ENCODE measurements around the gene PLAAT2.
"Not testable (repeated sequence)": the region's sequence is repeated elsewhere in the genome, so short reads cannot be mapped to it uniquely, and the experiment has no call there.

Gene PLAAT2

DNA sequence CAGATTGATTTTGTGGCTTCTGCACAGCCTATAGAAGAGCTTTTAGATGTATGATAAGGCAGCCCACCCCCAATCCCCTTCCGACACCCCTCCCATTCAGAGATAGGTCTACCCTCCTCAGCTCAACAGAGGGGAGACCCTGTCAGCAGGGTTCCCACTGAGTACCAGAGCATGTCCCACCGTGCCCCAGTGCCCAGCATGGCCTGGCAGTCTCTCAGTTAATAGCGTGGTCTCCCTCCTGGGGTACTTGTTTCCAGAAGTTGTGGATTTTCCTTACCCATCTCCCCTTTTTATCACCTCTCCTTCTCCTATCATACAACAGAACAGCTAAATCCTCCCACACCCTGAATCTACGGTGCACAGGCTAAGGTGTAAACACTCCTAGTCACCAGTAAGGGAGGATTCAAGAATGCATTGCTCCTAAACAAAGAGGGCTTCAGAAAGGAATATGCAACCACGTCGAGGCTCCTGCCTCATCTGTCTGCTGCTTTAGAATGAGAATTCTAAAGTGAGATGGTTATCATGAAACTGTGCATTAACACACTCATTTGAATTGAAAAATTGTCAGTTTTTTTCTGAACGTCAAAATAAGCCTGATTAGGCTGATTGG is 6.7 kb downstream of the PLAAT2 start:
- TF ChIP-seq POLR2AphosphoS5 (IDR thresholded peaks at IDR 0.05; ENCODE audit: low read depth, low read length), result no peak
- no peak for TF ChIP-seq TAF1 (IDR thresholded peaks at IDR 0.05; ENCODE audit: borderline replicate concordance, low read depth, low read length)
- no peak for TF ChIP-seq POLR2A (IDR thresholded peaks at IDR 0.05; ENCODE audit: low read depth, low read length)
- FAIRE-seq (no peak), DNase-seq (ENCODE audit: insufficient read length) (no peak)

DNA sequence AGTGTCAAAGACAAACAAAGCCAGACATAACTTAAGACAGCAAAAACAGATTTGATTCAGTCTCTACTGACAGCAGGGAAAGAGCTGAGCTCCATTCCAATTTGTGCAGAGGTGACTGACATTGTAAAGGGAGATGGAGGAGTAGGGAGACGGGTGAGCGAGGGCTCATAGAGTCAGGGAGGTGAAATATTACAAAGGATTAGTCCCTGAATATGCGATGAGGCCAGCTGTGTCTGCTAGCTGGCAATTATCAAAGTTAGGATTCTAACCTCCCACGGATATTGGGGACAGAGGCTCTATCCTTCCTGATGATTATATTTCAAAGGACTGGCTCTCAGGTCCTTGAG is 8.3 kb downstream of the PLAAT2 start:
- DNase-seq (ENCODE audit: insufficient read length), result no peak
- TF ChIP-seq POLR2A (IDR thresholded peaks at IDR 0.05; ENCODE audit: low read depth, low read length), result no peak
- TF ChIP-seq POLR2AphosphoS5 (IDR thresholded peaks at IDR 0.05; ENCODE audit: low read depth, low read length), result no peak
- TF ChIP-seq TAF1 (IDR thresholded peaks at IDR 0.05; ENCODE audit: borderline replicate concordance, low read depth, low read length), result no peak
- FAIRE-seq, result no peak

DNA sequence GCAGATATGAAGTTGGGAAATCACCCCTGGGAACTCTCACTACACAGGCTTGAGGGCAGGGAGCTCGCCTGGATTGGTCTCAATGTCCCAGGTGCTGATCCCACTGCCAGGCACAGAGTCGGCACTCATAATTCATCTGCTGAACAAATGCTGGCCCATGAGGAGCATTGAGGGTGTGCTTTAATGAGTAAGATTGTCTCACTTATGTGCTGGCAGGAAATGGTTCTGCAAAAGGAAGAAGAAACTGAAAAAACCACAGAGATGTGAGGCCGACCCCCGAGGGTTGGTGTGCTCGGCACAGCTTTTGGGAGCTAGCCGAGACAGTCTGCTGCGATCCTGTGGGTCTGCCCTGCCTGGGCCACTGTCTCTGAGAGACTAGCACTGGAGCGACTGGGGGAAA is 9.4 kb downstream of the PLAAT2 start:
- peak; percentile 58 for DNase-seq (ENCODE audit: insufficient read length)
- TF ChIP-seq POLR2AphosphoS5 (IDR thresholded peaks at IDR 0.05; ENCODE audit: low read depth, low read length) (peak; percentile 28; the same call in 1 of the 2 replicates), POLR2A (IDR thresholded peaks at IDR 0.05; ENCODE audit: low read depth, low read length) (0 out of 2 replicates have a peak, but pooled peaks have one; percentile 70), TAF1 (IDR thresholded peaks at IDR 0.05; ENCODE audit: borderline replicate concordance, low read depth, low read length) (0 out of 2 replicates have a peak, but pooled peaks have one; percentile 33)
- FAIRE-seq, result peak; percentile 91

DNA sequence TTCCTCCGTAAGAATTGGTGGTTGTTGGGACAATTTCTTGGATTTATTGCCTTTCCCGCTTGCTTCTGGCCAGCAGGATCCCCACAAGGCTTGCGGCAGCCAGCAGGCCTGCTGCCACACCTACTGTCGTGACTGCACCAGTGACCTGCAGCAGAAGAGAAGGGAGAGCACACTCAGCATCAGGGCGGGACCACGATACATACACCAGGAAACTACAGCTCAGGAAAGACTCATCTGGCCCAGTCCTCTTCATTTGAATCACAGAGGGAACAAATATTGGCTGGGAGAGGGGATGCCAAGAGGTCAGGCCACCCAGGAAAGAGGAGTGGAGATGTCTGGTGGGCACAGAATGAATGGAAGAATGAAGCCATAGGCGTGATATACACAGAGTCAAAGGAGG is 10.3 kb downstream of the PLAAT2 start:
- DNase-seq (ENCODE audit: insufficient read length) (no peak), FAIRE-seq (peak; percentile 40)
- TF ChIP-seq POLR2AphosphoS5 (IDR thresholded peaks at IDR 0.05; ENCODE audit: low read depth, low read length), result no peak
- TF ChIP-seq TAF1 (IDR thresholded peaks at IDR 0.05; ENCODE audit: borderline replicate concordance, low read depth, low read length), result no peak
- no peak for TF ChIP-seq POLR2A (IDR thresholded peaks at IDR 0.05; ENCODE audit: low read depth, low read length)

DNA sequence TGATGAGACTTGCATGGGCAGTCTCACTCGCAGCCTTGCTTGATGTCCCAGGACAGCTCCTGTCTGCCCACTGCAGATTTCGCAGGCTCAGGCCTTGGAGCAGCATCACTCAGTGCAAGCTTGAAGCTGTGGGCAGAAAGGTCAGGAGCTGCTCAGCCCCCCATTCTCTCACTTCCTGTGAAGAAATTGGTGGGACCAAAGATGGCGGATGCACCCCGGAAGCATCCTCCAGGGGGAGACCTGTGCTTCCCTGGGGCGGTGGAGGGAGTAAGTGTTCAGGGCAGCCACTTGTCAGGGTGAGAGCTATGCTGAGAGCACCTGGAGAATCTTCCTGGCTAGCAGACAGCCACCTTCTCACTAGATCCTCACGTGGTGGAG is 11.3 kb downstream of the PLAAT2 start:
- TF ChIP-seq POLR2A (IDR thresholded peaks at IDR 0.05; ENCODE audit: low read depth, low read length) (no peak), POLR2AphosphoS5 (IDR thresholded peaks at IDR 0.05; ENCODE audit: low read depth, low read length) (no peak), TAF1 (IDR thresholded peaks at IDR 0.05; ENCODE audit: borderline replicate concordance, low read depth, low read length) (no peak)
- DNase-seq (ENCODE audit: insufficient read length) (no peak), FAIRE-seq (no peak)

DNA sequence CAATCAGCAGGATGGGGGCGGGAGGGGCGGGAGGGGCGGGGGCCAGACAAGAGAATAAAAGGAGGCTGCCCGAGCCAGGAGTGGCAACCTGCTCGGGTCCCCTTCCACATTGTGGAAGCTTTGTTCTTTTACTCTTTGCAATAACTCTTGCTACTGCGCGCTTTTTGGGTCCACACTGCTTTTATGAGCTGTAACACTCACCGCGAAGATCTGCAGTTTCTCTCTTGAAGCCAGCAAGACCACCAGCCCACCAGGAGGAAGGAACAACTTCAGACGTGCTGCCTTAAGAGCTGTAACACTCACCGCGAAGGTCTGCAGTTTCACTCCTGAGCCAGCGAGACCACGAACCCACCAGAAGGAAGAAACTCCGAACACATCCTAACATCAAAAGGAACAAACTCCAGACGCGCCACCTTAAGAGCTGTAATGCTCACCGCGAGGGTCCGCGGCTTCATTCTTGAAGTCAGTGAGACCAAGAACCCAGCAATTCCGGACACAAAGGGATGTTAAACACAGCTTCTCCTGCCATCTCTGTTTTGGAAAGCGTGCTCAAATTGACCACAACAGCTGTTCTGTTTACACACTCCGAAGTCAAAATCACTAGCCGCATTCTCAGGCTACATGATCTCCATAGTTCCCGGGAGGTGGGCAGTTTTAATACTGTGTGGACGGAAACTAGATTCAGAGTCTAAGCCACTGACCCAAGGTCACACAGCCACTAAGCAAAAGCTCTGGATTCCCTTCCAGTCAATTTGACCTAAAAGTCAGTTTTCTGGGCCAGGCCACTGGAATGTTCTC is 11.9 kb downstream of the PLAAT2 start:
- DNase-seq (ENCODE audit: insufficient read length) (no peak), FAIRE-seq (no peak)
- TF ChIP-seq POLR2AphosphoS5 (IDR thresholded peaks at IDR 0.05; ENCODE audit: low read depth, low read length), result no peak
- TF ChIP-seq POLR2A (IDR thresholded peaks at IDR 0.05; ENCODE audit: low read depth, low read length), result no peak
- no peak for TF ChIP-seq TAF1 (IDR thresholded peaks at IDR 0.05; ENCODE audit: borderline replicate concordance, low read depth, low read length)

DNA sequence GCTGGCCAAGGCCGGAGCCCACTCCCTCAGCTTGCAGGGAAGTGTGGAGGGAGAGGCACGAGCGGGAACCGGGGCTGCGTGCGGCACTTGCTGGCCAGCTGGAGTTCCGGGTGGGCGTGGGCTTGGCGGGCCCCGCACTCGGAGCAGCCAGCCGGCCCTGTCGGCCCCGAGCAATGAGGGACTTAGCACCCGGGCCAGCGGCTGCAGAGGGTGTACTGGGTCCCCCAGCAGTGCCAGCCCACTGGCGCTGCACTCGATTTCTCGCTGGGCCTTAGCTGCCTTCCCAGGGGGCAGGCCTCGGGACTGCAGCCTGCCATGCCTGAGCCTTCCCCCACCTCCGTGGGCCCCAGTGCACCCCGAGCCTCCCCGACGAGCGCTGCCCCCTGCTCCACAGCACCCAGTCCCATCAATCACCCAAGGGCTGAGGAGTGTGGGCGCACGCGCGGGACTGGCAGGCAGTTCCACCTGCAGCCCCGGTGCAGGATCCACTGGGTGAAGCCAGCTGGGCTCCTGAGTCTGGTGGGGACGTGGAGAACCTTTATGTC is 13.0 kb downstream of the PLAAT2 start:
- FAIRE-seq; DNase-seq (ENCODE audit: insufficient read length): not testable (repeated sequence)

DNA sequence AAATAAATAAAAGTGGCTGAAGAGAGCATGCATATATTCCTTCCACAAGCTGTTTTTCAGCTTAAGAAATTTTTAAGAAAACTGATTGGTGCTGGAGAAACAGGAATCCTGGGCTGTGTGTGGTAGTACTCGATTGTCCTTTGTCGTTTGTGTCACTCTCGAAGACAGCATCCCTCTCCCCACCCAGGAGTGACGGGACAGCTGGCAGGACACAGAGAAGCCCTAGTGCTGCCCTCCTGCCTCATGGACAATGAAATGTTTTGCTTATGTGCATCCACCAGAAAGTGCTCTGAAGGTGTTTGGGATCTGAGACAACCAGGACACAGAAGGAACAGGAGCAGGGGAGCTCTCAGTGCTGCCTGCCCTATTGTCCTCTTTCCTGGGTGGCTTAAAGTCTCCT is 13.8 kb downstream of the PLAAT2 start:
- FAIRE-seq, result no peak

DNA sequence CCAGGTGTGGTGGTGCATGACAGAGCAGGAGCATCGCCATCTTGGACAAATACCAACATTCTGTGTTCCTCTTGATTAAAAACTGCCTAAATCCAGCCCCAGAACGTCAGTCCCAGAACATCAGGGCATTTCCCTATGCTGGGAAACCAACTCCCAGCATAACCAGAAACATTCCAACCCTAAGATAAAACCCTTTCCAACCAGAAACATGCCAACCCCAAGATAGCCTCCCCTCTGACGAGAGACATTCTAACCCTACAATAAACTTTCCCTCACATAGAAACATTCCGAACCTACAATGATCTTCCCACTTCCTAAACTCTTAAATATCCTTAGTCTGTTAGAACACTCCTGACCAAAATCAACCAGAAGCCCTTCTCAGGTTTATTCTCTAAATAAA is 15.0 kb downstream of the PLAAT2 start:
- FAIRE-seq (no peak), DNase-seq (ENCODE audit: insufficient read length) (no peak)
- TF ChIP-seq TAF1 (IDR thresholded peaks at IDR 0.05; ENCODE audit: borderline replicate concordance, low read depth, low read length), result no peak
- TF ChIP-seq POLR2AphosphoS5 (IDR thresholded peaks at IDR 0.05; ENCODE audit: low read depth, low read length), result no peak
- TF ChIP-seq POLR2A (IDR thresholded peaks at IDR 0.05; ENCODE audit: low read depth, low read length), result no peak

More for the DNA sequence above, 13.8 kb downstream of the PLAAT2 start:
- no peak for TF ChIP-seq POLR2A (IDR thresholded peaks at IDR 0.05; ENCODE audit: low read depth, low read length)
- no peak for TF ChIP-seq POLR2AphosphoS5 (IDR thresholded peaks at IDR 0.05; ENCODE audit: low read depth, low read length)
- TF ChIP-seq TAF1 (IDR thresholded peaks at IDR 0.05; ENCODE audit: borderline replicate concordance, low read depth, low read length), result no peak
- DNase-seq (ENCODE audit: insufficient read length), result no peak

DNA sequence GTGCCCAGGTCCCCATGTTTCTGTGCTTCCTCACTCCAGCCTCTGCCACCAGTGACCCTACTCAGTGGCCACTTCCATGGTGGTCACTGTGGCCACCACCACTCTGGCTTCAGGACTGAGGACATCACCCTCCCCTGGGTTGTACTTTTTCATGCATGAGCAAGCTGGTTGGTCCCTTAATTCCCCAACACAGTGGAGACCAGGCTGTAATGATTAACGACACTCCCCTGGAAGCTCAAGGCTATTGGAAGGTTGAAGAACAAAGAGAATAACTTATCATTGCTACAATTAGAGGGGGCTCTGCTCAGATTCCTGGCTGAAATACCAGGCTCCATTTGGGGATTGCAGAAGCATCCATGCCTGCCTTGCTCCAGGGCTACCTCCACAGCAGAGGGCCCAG is 16.1 kb downstream of the PLAAT2 start:
- TF ChIP-seq POLR2A (IDR thresholded peaks at IDR 0.05; ENCODE audit: low read depth, low read length), result no peak
- no peak for TF ChIP-seq POLR2AphosphoS5 (IDR thresholded peaks at IDR 0.05; ENCODE audit: low read depth, low read length)
- TF ChIP-seq TAF1 (IDR thresholded peaks at IDR 0.05; ENCODE audit: borderline replicate concordance, low read depth, low read length), result no peak
- DNase-seq (ENCODE audit: insufficient read length) (no peak), FAIRE-seq (no peak)

DNA sequence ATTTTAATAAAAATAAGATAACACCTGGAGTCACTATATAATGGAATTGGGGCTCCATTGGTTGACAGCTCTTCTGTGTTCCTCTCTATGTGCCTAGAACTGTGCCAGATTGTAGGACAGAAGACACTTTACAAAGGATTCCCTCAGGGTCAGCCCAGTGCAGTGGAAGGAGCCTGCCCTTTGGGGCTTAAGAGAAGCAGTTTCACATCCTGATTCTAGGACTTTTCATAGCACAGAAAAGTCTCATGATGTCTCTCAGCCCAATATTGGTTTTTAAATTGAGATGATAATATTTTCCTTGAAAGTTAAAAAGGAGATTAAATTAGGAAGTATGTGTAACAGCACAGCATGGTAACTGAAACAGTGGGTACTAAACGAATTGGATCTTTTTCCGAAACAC is 19.5 kb downstream of the PLAAT2 start:
- FAIRE-seq, result no peak
- no peak for DNase-seq (ENCODE audit: insufficient read length)
- no peak for TF ChIP-seq TAF1 (IDR thresholded peaks at IDR 0.05; ENCODE audit: borderline replicate concordance, low read depth, low read length)

DNA sequence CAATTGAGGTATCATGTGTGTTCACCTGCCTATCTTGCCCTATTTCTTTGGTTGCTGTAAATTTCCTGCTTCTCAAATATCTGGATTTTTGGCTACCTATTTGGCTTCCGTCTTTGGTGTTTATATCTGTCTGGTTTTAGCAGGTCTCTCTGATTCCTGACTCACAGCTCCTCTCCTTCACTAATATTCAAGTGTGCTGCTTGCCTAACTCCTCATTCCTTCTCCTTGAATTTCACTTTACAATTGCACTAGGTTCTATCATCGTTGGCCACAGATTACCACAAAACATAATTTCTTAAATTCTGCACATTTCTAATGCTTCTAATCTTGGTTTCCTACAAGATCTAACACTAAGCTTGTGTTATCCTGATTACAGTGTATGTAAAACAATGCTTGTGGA is 20.7 kb downstream of the PLAAT2 start:
- not testable (repeated sequence) for DNase-seq (ENCODE audit: insufficient read length)
- peak; percentile 9 for FAIRE-seq

Data from GM12892 (cell line).